NCI-H526 (cell line): ENCODE measurements around the gene HMSD.

Experiments used
- DNase-seq, 2 experiments: peaks; one replicate each; lab custom pipeline; 2025; lab: John Stamatoyannopoulos, UW

HMSD gene

DNA sequence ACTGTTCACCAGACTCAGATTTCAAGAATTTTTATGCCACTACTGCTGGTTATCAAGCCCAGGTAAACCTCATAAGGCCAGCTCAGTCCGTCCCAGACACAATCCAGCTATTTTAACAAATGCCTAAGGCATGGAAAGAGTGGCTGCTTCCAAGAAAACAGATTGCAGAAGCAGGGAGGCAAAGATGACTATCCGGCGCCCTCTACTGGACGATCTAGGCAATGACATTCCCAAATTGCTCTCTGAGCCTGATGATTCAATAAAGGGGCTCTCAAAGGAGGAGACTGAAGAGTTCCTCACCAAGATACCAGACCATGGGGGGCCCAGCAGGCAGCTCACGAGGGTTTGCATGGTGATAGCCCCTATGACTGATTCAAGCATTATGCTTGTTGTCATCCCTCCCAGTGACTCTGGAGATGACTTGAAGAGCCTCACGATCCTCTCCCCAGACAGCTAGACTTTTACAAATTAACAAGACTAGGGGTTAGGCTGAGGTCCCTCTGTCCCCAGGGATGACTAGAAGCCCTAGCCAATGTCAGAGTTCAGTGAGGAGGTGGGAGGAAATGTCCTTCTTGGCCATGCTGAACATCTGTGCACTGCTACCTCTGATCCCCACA lies 45.8 kb downstream of the HMSD start:
- peak in 1 of 2 experiments; percentile 36 for DNase-seq

DNA sequence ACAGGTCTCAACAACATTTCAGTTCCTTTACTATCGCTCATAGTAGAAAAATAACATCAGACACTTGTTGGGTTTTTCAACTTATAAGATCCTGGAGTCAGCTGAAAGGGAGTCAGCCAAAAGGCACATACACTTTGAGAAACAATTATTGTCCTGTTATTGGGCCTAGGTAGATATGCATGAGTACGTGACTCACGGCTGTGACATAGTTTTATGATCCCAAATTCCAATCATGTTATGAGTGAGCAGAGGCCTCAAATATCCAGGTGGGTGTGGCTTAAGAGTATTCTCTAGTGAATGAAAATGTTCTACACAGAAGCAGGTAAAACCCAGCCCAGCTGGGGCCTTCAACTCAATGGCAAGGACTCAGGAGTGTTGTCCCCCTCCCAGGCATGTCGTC lies 47.9 kb downstream of the HMSD start:
- no peak for DNase-seq

DNA sequence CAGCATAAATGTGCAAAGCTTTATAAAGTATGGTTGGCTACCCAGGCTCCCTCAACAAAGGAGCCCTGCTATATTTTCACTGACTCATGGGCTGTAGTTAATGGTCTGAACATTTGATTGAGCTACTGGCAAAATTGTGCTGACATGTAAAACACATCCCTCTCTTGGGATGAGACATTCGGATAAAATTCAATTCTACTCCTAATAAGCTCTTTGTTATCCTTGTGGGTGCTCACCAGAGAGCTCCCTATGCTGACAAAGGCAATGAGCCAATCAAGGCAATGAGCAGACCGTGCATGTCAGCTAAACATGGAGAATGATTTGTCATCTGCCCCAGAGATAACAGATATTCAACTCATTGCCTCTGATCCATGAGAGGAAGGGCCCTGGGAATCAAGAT lies 48.5 kb downstream of the HMSD start:
- DNase-seq, result no peak

DNA sequence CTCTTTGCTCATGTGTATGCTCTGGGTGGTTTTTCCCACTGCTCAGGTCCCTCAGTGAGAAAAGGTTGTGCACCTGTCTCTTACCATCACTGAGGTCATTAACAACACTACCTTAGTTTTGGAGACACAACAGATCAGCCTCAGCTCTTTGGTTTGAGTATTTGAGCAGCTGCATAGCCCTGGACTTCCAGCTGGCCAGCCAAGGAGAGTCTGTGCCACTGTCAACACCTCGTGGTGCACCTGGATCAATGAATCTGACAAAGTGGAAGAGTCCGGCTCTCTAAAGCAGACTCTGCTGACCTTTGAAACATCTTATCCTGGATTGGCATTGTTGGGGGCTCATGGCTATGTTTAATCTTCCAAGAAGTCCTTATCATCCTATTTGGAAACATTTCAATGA lies 50.8 kb downstream of the HMSD start:
- DNase-seq, result no peak

DNA sequence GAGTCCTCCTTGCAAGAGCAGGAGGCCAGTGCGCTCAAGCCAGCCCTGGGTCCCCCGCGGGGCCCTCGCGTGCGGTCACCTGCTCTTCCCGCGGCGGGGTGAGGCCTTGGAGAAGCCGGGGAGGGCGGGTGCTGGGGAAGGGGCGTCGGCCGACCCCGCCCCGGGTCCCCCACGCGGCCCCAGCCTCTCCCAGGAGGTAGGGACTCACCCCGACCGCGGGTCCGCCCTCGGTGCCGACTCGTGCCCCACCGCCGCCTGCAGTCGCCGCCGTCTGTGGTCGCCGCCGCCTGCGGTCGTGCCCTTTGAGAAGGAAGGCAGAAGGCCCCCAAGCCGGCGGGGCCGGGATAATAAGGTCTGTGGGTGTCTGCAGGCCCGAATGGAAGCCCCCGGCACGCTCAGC lies 53.5 kb downstream of the HMSD start:
- no peak for DNase-seq

DNA sequence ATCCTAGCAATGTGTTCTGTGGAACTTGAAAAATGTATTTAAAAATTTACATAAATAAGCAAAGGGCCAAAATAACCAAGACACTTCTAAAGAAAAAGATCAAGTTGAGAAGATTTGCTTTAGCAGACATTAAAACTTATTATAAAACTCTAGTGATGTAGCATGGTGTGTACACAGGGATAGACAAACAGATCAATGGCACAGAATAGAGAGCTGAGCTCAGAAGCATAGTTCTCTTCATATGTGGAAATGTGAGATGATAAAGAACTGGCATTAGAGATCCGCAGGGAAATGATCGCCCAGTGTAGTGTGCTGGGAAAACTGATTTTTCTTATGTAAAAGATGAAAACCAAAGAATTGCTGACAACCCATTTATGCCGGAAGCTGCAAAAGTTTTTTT lies 60.2 kb downstream of the HMSD start:
- DNase-seq, result no peak
